Naive thymus-derived CD4-positive, alpha-beta T cell (primary cell): Measurements from ENCODE around the gene CHKA. TPM values are rescaled to one million over a fixed set of nuclear protein-coding genes. Genes with fewer than 3 reads are reported as not detected.

Source experiments
- ATAC-seq: fragments of 150-1000 bp; cut with Tn5 transposase; 2 replicates; pipeline ENCODE4 v1.10.0; 2021; ENCODE audit warnings: mild to moderate bottlenecking, moderate library complexity
- CTCF ChIA-PET: fragments of 350-600 bp; sonication (Branson Sonifier 250); formaldehyde crosslinking; loops from one replicate; lab custom pipeline; 2021; ENCODE audit warnings: antibody characterized with exemption; lab: Charles Lee
- POLR2A ChIA-PET: fragments of 350-600 bp; sonication (Branson Sonifier 250); formaldehyde crosslinking; loops from one replicate; lab custom pipeline; 2021; ENCODE audit warnings: antibody characterized with exemption, inconsistent platforms; lab: Charles Lee
- DNase-seq, 9 donors: peaks; one replicate each; pipeline versions ENCODE4 v3.0.0 to v3.0.0-alpha.2; 2020 to 2022; ENCODE audit warnings: mixed read lengths in 1 of 9
- H3K27ac ChIP-seq: one replicate; pipeline ENCODE4 v1.7.0; 2013; ENCODE audit warnings: mild to moderate bottlenecking, low read depth, low read length, moderate library complexity
- H3K27me3 ChIP-seq, 2 donors: one replicate each; pipeline ENCODE4 v1.7.0; 2013; ENCODE audit warnings: low read length in 2 of 2, mild to moderate bottlenecking in 2 of 2, moderate library complexity in 2 of 2; ENCODE audit not compliant: control insufficient read depth in 2 of 2, insufficient read depth in 2 of 2
- H3K36me3 ChIP-seq, 3 experiments: 1 replicate in 2 of 3; 2 replicates in 1 of 3; pipeline ENCODE4 v1.7.0; 2013; ENCODE audit warnings: low read length in 3 of 3, mild to moderate bottlenecking in 3 of 3, moderate library complexity in 1 of 3; ENCODE audit not compliant: insufficient read depth in 3 of 3, control insufficient read depth in 2 of 3
- H3K4me1 ChIP-seq, 2 donors: one replicate each; pipeline ENCODE4 v1.7.0; 2013; ENCODE audit warnings: low read length in 2 of 2, mild to moderate bottlenecking in 2 of 2, moderate library complexity in 1 of 2; ENCODE audit not compliant: control insufficient read depth in 2 of 2, insufficient read depth in 2 of 2
- H3K4me3 ChIP-seq: 2 replicates; pipeline ENCODE4 v1.7.0; 2013; ENCODE audit warnings: mild to moderate bottlenecking, low read length
- H3K9me3 ChIP-seq, 3 experiments: 1 replicate in 2 of 3; 2 replicates in 1 of 3; pipeline ENCODE4 v1.7.0; 2013; ENCODE audit warnings: low read length in 3 of 3; ENCODE audit not compliant: control insufficient read depth in 2 of 3
- H3K27ac Mint-ChIP-seq, 9 donors: one replicate each; pipeline ENCODE4 v1.8.0; 2020 to 2022; ENCODE audit warnings: mixed read lengths in 9 of 9, mild to moderate bottlenecking in 8 of 9, moderate library complexity in 5 of 9, inconsistent platforms in 2 of 9
- H3K27me3 Mint-ChIP-seq, 5 donors: one replicate each; pipeline ENCODE4 v1.8.0; 2021 to 2022; ENCODE audit warnings: mixed read lengths in 5 of 5, mild to moderate bottlenecking in 1 of 5
- H3K36me3 Mint-ChIP-seq, 5 donors: one replicate each; pipeline ENCODE4 v1.8.0; 2020 to 2022; ENCODE audit warnings: mixed read lengths in 5 of 5, mild to moderate bottlenecking in 3 of 5, inconsistent platforms in 1 of 5
- H3K4me1 Mint-ChIP-seq, 7 donors: one replicate each; pipeline ENCODE4 v1.8.0; 2020 to 2022; ENCODE audit warnings: mixed read lengths in 7 of 7, mild to moderate bottlenecking in 3 of 7, inconsistent platforms in 1 of 7
- H3K4me3 Mint-ChIP-seq, 10 donors: one replicate each; pipeline ENCODE4 v1.8.0; 2020 to 2022; ENCODE audit warnings: mild to moderate bottlenecking in 10 of 10, mixed read lengths in 10 of 10, moderate library complexity in 6 of 10, inconsistent platforms in 2 of 10
- H3K9me3 Mint-ChIP-seq, 11 donors: one replicate each; pipeline ENCODE4 v1.8.0; 2020 to 2022; ENCODE audit warnings: mixed read lengths in 11 of 11, mild to moderate bottlenecking in 4 of 11, inconsistent platforms in 1 of 11, moderate library complexity in 1 of 11
- intact Hi-C, 2 donors: fragments of 100-400 bp; cut with micrococcal nuclease; formaldehyde crosslinking; loops; one replicate each; pipeline ENCODE4 v1.15.1; 2023
- polyA plus RNA-seq, 2 donors: library from polyadenylated mRNA; unstranded; fragments of 300-500 nt; fragmentation: Illumina TruSeq; gene quantifications; one replicate each; pipeline ENCODE4 v1.2.3, GENCODE V29; 2021
- total RNA-seq, 6 experiments: library from RNA in 5 of 6; stranded (reverse) in 5 of 6; gene quantifications; 1 replicate in 5 of 6; 2 replicates in 1 of 6; pipeline ENCODE4 v1.2.3 and lab custom pipeline; 2021 to 2026

Gene CHKA
- total and polyA plus RNA-seq, 7 experiments from 2014 or later = 1.4 to 31.3 (median 7.1) TPM

DNA sequence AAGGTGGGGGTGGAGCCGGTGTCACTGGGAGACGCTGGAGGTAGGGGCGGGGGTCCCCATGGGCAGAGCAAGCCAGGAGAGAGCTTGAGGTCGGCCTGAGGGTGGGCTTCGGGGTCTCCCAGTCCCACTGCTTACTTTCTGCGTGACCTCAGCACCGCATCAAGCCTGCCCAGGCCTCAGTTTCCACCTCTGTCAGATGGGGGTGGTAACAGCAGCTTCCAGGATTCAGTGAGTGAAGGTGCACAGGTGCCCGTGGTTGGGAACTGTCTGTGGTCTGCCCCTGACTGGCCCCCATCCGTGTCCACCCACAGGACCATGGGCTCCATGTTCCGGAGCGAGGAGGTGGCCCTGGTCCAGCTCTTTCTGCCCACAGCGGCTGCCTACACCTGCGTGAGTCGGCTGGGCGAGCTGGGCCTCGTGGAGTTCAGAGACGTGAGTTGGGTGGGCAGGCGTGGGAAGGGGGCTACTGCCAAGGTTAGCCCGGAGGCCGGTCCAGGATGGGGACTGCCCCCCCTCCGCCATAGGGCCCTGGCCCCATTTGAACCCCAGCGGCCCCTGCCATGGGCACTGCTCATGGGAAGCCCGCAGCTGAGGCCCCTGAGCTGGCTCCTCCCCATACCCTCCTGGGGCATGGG is 80.1 kb downstream of the CHKA start:
- peak overlapping the region; percentile 92 to 98 (median 94) for H3K27ac Mint-ChIP-seq
- DNase-seq (no peak), ATAC-seq (no peak)
- Histone ChIP-seq H3K4me3 (peak overlapping the region; percentile 84), H3K27me3 (no peaks in the 10 kb centered on the region), H3K4me1 (peaks cover 8 to 17% of the 10 kb centered on the region in 2 donors), H3K9me3 (no peaks in the 10 kb centered on the region), H3K27ac (peak overlapping the region; percentile 88), H3K36me3 (peaks cover 0 to 42% (median 0%) of the 10 kb centered on the region in 3 experiments)
- intact Hi-C loops = loop anchor here (1.0 kb wide), 3 partner anchors 11 to 419 kb away; partner anchors contain the start of genes CHKA (in 1 of the 2), NDUFS8 (in 1 of the 2) and PPP6R3 (in 1 of the 2)
- CTCF ChIA-PET = interaction anchor here (0.6 kb wide), 1 partner anchor 977 kb away, joined by 3 read pairs; no protein-coding TSS in a partner anchor
- POLR2A ChIA-PET = interaction anchor here (0.6 to 1.2 kb wide), 5 partner anchors 9 to 230 kb away, joined by 3 to 4 read pairs (median 3); no protein-coding TSS in a partner anchor
- H3K27me3 Mint-ChIP-seq = no peaks in the 10 kb centered on the region
- H3K4me1 Mint-ChIP-seq = peaks cover 14 to 30% (median 22%) of the 10 kb centered on the region in 7 donors
- peaks cover 0 to 4% (median 0%) of the 10 kb centered on the region in 5 donors for H3K36me3 Mint-ChIP-seq
- H3K4me3 Mint-ChIP-seq = peak overlapping the region; percentile 87 to 94 (median 90)
- no peaks in the 10 kb centered on the region for H3K9me3 Mint-ChIP-seq

GRCh38 chr11:68040101-68040956 is 80.9 kb downstream of the CHKA start:
- Histone ChIP-seq H3K9me3 (no peaks in the 10 kb centered on the region), H3K27me3 (no peaks in the 10 kb centered on the region), H3K4me1 (peaks cover 8 to 19% of the 10 kb centered on the region in 2 donors), H3K4me3 (peak overlapping the region; percentile 84), H3K27ac (peak overlapping the region; percentile 88), H3K36me3 (peaks cover 0 to 39% (median 0%) of the 10 kb centered on the region in 3 experiments)
- intact Hi-C loops = loop anchor here (1.0 kb wide), 3 partner anchors 10 to 420 kb away; partner anchors contain the start of genes CHKA (in 1 of the 2), NDUFS8 (in 1 of the 2) and PPP6R3 (in 1 of the 2)
- H3K36me3 Mint-ChIP-seq = peaks cover 0 to 4% (median 0%) of the 10 kb centered on the region in 5 donors
- peak overlapping the region; percentile 92 to 98 (median 94) for H3K27ac Mint-ChIP-seq
- peak; percentile 42 to 63 (median 55) for DNase-seq
- ATAC-seq = peak; percentile 49
- H3K4me1 Mint-ChIP-seq = peaks cover 14 to 30% (median 25%) of the 10 kb centered on the region in 7 donors
- POLR2A ChIA-PET = interaction anchor here (0.6 to 1.1 kb wide), 4 partner anchors 9 to 231 kb away, joined by 3 read pairs; no protein-coding TSS in a partner anchor
- H3K4me3 Mint-ChIP-seq = peak overlapping the region; percentile 87 to 94 (median 90)
- no peaks in the 10 kb centered on the region for H3K9me3 Mint-ChIP-seq
- CTCF ChIA-PET = no interaction called here
- no peaks in the 10 kb centered on the region for H3K27me3 Mint-ChIP-seq

DNA sequence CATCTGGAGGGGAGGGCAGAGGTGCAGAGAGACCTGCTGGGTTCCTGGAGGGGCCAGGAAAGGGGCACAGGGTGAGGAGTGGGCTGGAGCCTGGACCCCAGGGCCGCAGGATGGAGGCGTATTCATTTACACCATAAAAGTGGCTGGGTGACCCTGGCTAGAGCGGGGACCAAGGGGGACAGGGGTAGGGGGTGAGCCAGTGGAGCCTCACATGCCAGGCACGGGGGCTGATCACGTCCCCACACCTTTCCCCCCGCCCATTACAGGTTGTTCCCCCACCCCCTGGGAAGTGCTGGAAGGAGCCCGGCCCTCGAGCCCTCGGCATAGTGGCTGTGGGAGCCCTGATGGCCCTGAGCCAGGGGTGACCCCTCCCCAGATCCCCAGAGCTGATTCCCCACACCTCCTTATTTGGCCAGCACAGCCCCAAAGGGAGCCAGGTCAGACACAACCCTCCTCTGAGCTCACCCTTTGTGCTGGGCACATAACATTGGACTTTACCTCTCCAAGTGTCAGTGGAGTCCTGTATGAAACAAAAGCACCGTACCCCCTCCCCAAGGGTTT is 81.6 kb downstream of the CHKA start:
- intact Hi-C loops = loop anchor here (1.0 to 10.0 kb wide), 6 partner anchors 9 to 421 kb away; partner anchors contain the start of genes CHKA (in 2 of the 2), NDUFS8 (in 2 of the 2), C11orf24 (in 1 of the 2) and KMT5B (in 1 of the 2)
- H3K27me3 ChIP-seq = no peaks in the 10 kb centered on the region
- peak; percentile 1 for ATAC-seq
- ChIA-PET CTCF (no interaction called here), POLR2A (interaction anchor here (0.5 to 1.2 kb wide), 4 partner anchors 8 to 510 kb away, joined by 3 to 6 read pairs (median 3); partner anchors contain the start of gene NDUFS8)
- Mint-ChIP-seq H3K36me3 (peaks cover 0 to 2% (median 0%) of the 10 kb centered on the region in 5 donors), H3K4me3 (peak overlapping the region; percentile 87 to 94 (median 90)), H3K4me1 (peaks cover 14 to 30% (median 25%) of the 10 kb centered on the region in 7 donors), H3K27me3 (no peaks in the 10 kb centered on the region), H3K27ac (peak overlapping the region; percentile 92 to 98 (median 94)), H3K9me3 (no peaks in the 10 kb centered on the region)
- peak overlapping the region; percentile 88 for H3K27ac ChIP-seq
- H3K9me3 ChIP-seq = no peaks in the 10 kb centered on the region
- peaks cover 0 to 38% (median 0%) of the 10 kb centered on the region in 3 experiments for H3K36me3 ChIP-seq
- DNase-seq = no peak
- H3K4me3 ChIP-seq = peak overlapping the region; percentile 84
- peaks cover 8 to 20% of the 10 kb centered on the region in 2 donors for H3K4me1 ChIP-seq

- Histone ChIP-seq H3K4me1 (peaks cover 8 to 20% of the 10 kb centered on the region in 2 donors), H3K4me3 (peak within 1 kb of the TSS; percentile 84), H3K36me3 (peaks cover 0 to 38% (median 0%) of the 10 kb centered on the region in 3 experiments), H3K27ac (peak within 1 kb of the TSS; percentile 88), H3K9me3 (no peaks in the 10 kb centered on the region), H3K27me3 (no peaks in the 10 kb centered on the region)
- Mint-ChIP-seq H3K4me1 (peaks cover 14 to 30% (median 25%) of the 10 kb centered on the region in 7 donors), H3K36me3 (peaks cover 0 to 5% (median 0%) of the 10 kb centered on the region in 5 donors), H3K4me3 (peak within 1 kb of the TSS; percentile 87 to 94 (median 90)), H3K27ac (peak within 1 kb of the TSS; percentile 92 to 98 (median 94)), H3K9me3 (no peaks in the 10 kb centered on the region), H3K27me3 (no peaks in the 10 kb centered on the region)
- DNase-seq = peak in 8 of 9 donors; percentile 28 to 72 (median 41)
- POLR2A ChIA-PET = interaction anchor here (0.5 to 1.2 kb wide), 5 partner anchors 8 to 511 kb away, joined by 3 to 6 read pairs (median 3); partner anchors contain the start of gene NDUFS8
- CTCF ChIA-PET = no interaction called here
- intact Hi-C loops = loop anchor here (1.0 to 10.0 kb wide), 4 partner anchors 9 to 236 kb away; partner anchors contain the start of genes C11orf24 (in 1 of the 2), CHKA (in 1 of the 2), KMT5B (in 1 of the 2) and NDUFS8 (in 1 of the 2)
- ATAC-seq = peak; percentile 53
Observed at GRCh38 chr11:68038718-68039525, 82.3 kb downstream of the CHKA start, which contains the start of gene TCIRG1. Gene TCIRG1 (plus strand): TSS chr11:68039025. CDS start chr11:68041272, 2,247 bp downstream.

GRCh38 chr11:68038226-68038717 is 82.9 kb downstream of the CHKA start:
- no peaks in the 10 kb centered on the region for H3K9me3 ChIP-seq
- ChIA-PET POLR2A (interaction anchor here (0.7 to 1.0 kb wide), 3 partner anchors 8 to 417 kb away, joined by 3 read pairs; no protein-coding TSS in a partner anchor), CTCF (no interaction called here)
- peaks cover 0 to 9% (median 0%) of the 10 kb centered on the region in 5 donors for H3K36me3 Mint-ChIP-seq
- no peaks in the 10 kb centered on the region for H3K27me3 Mint-ChIP-seq
- DNase-seq = no peak
- H3K4me3 ChIP-seq = peak overlapping the region; percentile 84
- no peaks in the 10 kb centered on the region for H3K27me3 ChIP-seq
- ATAC-seq = no peak
- intact Hi-C loops = loop anchor here in 1 of 2 donors (2.0 to 10.0 kb wide), 3 partner anchors 83 to 237 kb away; partner anchors contain the start of genes C11orf24, CHKA and KMT5B
- H3K4me1 ChIP-seq = peaks cover 8 to 20% of the 10 kb centered on the region in 2 donors
- H3K36me3 ChIP-seq = peaks cover 0 to 38% (median 0%) of the 10 kb centered on the region in 3 experiments
- peak overlapping the region in 8 of 10 donors; percentile 38 to 94 (median 90) for H3K4me3 Mint-ChIP-seq
- no peaks in the 10 kb centered on the region for H3K9me3 Mint-ChIP-seq
- H3K27ac ChIP-seq = peak overlapping the region; percentile 88
- peaks cover 14 to 30% (median 25%) of the 10 kb centered on the region in 7 donors for H3K4me1 Mint-ChIP-seq
- peak overlapping the region in 7 of 9 donors; percentile 8 to 93 (median 59) for H3K27ac Mint-ChIP-seq
